Endothelial cell of umbilical vein (primary cell): ENCODE measurements around the gene DNAJC18.

ENCODE experiments used
- EZH2 ChIP-seq: IDR thresholded peaks from 2 replicates; pipeline ENCODE4 v1.6.1; 2012; ENCODE audit warnings: borderline replicate concordance, low read depth, mild to moderate bottlenecking, moderate library complexity, low read length, inconsistent platforms; ENCODE audit not compliant: severe bottlenecking
- GATA2 ChIP-seq: IDR thresholded peaks from 2 replicates; pipeline ENCODE4 v1.7.0; 2011; ENCODE audit warnings: low read depth, mild to moderate bottlenecking, moderate library complexity, mixed read lengths, low read length; ENCODE audit not compliant: insufficient read length, insufficient read depth
- JUN ChIP-seq: IDR thresholded peaks from 2 replicates; pipeline ENCODE4 v1.6.1; 2011; ENCODE audit warnings: borderline replicate concordance, low read depth; ENCODE audit not compliant: insufficient read length, insufficient read depth
- MYC ChIP-seq: IDR thresholded peaks from one replicate; pipeline ENCODE4 v1.6.1; 2011; ENCODE audit warnings: mild to moderate bottlenecking, low read depth, low read length
- POLR2A ChIP-seq: IDR thresholded peaks from 2 replicates; pipeline ENCODE4 v1.6.1; 2012; ENCODE audit warnings: low read depth, mild to moderate bottlenecking, control low read depth, low read length
- POLR2AphosphoS5 ChIP-seq: IDR thresholded peaks from 2 replicates; pipeline ENCODE4 v1.6.1; 2012; ENCODE audit warnings: low read depth, mild to moderate bottlenecking, control low read depth, low read length, moderate library complexity; ENCODE audit not compliant: insufficient read depth
- TF ChIP-seq, protein P1 (sequence below), 2 donors: IDR thresholded peaks; 1 replicate in 1 of 2; 2 replicates in 1 of 2; pipeline ENCODE4 v1.5.1; 2011; ENCODE audit warnings: low read length in 2 of 2, mild to moderate bottlenecking in 2 of 2, moderate library complexity in 2 of 2, control low read depth in 1 of 2, inconsistent platforms in 1 of 2, low read depth in 1 of 2; ENCODE audit not compliant: insufficient read depth in 1 of 2; ENCODE audit errors: extremely low read depth in 1 of 2

DNA sequence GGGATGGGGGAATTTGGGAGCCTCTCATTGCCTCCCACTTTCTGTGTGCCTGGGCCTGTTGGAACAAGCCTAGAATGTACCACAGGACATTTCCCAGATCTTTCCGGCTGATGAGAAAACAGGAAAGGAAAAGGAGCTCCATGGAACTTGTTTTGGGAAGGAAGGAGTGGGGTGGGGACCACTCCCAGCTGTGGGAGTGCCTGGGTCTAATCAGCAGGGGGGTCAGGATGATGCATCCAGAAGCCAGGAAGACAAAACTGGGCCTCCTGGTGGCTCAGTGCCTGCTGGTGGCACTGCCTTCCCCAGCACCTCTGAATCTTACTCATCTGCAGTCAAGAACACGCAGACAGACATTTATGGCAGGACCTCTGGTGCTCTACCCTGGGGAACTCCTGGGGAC, 34.2 kb upstream of the DNAJC18 start:
- peak; percentile 48 for TF ChIP-seq GATA2
- TF ChIP-seq, protein P1, sequence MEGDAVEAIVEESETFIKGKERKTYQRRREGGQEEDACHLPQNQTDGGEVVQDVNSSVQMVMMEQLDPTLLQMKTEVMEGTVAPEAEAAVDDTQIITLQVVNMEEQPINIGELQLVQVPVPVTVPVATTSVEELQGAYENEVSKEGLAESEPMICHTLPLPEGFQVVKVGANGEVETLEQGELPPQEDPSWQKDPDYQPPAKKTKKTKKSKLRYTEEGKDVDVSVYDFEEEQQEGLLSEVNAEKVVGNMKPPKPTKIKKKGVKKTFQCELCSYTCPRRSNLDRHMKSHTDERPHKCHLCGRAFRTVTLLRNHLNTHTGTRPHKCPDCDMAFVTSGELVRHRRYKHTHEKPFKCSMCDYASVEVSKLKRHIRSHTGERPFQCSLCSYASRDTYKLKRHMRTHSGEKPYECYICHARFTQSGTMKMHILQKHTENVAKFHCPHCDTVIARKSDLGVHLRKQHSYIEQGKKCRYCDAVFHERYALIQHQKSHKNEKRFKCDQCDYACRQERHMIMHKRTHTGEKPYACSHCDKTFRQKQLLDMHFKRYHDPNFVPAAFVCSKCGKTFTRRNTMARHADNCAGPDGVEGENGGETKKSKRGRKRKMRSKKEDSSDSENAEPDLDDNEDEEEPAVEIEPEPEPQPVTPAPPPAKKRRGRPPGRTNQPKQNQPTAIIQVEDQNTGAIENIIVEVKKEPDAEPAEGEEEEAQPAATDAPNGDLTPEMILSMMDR (IDR thresholded peaks at IDR 0.05; ENCODE audit: extremely low read depth in 1 of 2, insufficient read depth in 1 of 2, low read depth in 1 of 2, low read length in 2 of 2), result peak; percentile 14 to 23
- no peak for TF ChIP-seq EZH2
- TF ChIP-seq MYC, result no peak
- TF ChIP-seq POLR2AphosphoS5, result no peak
- no peak for TF ChIP-seq JUN
- no peak for TF ChIP-seq POLR2A
